ENCODE data around the gene NAT16. TPM values are rescaled to one million over a fixed set of nuclear protein-coding genes. Genes with fewer than 3 reads are reported as not detected.

Gene NAT16
- total and polyA plus RNA-seq, 10 of the 15 experiments (the other 5 are each of a cell fraction or from before 2014, with no cell fraction given), result not detected

DNA sequence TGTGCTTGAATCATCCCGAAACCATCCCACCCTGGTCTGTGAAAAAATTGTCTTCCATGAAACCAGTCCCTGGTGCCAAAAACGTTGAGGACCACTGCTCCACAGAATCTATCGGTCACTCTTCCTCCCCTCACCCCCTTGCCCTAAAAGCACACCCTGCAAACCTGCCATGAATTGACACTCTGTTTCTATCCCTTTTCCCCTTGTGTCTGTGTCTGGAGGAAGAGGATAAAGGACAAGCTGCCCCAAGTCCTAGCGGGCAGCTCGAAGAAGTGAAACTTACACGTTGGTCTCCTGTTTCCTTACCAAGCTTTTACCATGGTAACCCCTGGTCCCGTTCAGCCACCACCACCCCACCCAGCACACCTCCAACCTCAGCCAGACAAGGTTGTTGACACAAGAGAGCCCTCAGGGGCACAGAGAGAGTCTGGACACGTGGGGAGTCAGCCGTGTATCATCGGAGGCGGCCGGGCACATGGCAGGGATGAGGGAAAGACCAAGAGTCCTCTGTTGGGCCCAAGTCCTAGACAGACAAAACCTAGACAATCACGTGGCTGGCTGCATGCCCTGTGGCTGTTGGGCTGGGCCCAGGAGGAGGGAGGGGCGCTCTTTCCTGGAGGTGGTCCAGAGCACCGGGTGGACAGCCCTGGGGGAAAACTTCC, 54.0 kb downstream of the NAT16 start (continued):
- TF ChIP-seq, protein P1, sequence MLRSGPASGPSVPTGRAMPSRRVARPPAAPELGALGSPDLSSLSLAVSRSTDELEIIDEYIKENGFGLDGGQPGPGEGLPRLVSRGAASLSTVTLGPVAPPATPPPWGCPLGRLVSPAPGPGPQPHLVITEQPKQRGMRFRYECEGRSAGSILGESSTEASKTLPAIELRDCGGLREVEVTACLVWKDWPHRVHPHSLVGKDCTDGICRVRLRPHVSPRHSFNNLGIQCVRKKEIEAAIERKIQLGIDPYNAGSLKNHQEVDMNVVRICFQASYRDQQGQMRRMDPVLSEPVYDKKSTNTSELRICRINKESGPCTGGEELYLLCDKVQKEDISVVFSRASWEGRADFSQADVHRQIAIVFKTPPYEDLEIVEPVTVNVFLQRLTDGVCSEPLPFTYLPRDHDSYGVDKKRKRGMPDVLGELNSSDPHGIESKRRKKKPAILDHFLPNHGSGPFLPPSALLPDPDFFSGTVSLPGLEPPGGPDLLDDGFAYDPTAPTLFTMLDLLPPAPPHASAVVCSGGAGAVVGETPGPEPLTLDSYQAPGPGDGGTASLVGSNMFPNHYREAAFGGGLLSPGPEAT (IDR thresholded peaks at IDR 0.05; ENCODE audit: low read depth), result 0 out of 2 replicates have a peak, but pooled peaks have one; percentile 22
- TF ChIP-seq, protein P2, sequence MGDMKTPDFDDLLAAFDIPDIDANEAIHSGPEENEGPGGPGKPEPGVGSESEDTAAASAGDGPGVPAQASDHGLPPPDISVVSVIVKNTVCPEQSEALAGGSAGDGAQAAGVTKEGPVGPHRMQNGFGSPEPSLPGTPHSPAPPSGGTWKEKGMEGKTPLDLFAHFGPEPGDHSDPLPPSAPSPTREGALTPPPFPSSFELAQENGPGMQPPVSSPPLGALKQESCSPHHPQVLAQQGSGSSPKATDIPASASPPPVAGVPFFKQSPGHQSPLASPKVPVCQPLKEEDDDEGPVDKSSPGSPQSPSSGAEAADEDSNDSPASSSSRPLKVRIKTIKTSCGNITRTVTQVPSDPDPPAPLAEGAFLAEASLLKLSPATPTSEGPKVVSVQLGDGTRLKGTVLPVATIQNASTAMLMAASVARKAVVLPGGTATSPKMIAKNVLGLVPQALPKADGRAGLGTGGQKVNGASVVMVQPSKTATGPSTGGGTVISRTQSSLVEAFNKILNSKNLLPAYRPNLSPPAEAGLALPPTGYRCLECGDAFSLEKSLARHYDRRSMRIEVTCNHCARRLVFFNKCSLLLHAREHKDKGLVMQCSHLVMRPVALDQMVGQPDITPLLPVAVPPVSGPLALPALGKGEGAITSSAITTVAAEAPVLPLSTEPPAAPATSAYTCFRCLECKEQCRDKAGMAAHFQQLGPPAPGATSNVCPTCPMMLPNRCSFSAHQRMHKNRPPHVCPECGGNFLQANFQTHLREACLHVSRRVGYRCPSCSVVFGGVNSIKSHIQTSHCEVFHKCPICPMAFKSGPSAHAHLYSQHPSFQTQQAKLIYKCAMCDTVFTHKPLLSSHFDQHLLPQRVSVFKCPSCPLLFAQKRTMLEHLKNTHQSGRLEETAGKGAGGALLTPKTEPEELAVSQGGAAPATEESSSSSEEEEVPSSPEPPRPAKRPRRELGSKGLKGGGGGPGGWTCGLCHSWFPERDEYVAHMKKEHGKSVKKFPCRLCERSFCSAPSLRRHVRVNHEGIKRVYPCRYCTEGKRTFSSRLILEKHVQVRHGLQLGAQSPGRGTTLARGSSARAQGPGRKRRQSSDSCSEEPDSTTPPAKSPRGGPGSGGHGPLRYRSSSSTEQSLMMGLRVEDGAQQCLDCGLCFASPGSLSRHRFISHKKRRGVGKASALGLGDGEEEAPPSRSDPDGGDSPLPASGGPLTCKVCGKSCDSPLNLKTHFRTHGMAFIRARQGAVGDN (IDR thresholded peaks at IDR 0.05), result peak; percentile 77
- TF ChIP-seq IRF4 (IDR thresholded peaks at IDR 0.05; ENCODE audit: low read depth, low read length), result 0 out of 2 replicates have a peak, but pooled peaks have one; percentile 34
- TF ChIP-seq SMAD5 (IDR thresholded peaks at IDR 0.05; ENCODE audit: low read depth), result no peak
- peak in 1 of 2 experiments; percentile 13; a peak in 1 of 4 replicates for TF ChIP-seq ETV6 (conservative IDR thresholded peaks at IDR 0.05 in 1 of 2, IDR thresholded peaks at IDR 0.05 in 1 of 2; ENCODE audit: borderline replicate concordance in 1 of 2, low read depth in 1 of 2)
- no peak for TF ChIP-seq POLR2A (IDR thresholded peaks at IDR 0.05; ENCODE audit: low read depth, low read length)
- no peak for TF ChIP-seq HDAC2 (IDR thresholded peaks at IDR 0.05)
- TF ChIP-seq MEF2B (IDR thresholded peaks at IDR 0.05; ENCODE audit: partially characterized antibody, poor library complexity, severe bottlenecking), result peak; percentile 35
- no peak for TF ChIP-seq GABPA (IDR thresholded peaks at IDR 0.05; ENCODE audit: low read depth)
- TF ChIP-seq ZNF274 (IDR thresholded peaks at IDR 0.05; ENCODE audit: insufficient read depth, insufficient read length), result no peak
- TF ChIP-seq IKZF2 (IDR thresholded peaks at IDR 0.05), result peak; percentile 80 to 84
- TF ChIP-seq DPF2 (IDR thresholded peaks at IDR 0.05), result peak; percentile 73; the same call in 1 of the 2 replicates
- TF ChIP-seq EP300 (IDR thresholded peaks at IDR 0.05; ENCODE audit: borderline replicate concordance in 1 of 2, control insufficient read depth in 1 of 2, low read depth in 2 of 2, low read length in 2 of 2), result peak in 1 of 2 experiments; percentile 41; a peak in 1 of 4 replicates
- TF ChIP-seq SPI1 (IDR thresholded peaks at IDR 0.05; ENCODE audit: borderline replicate concordance, insufficient read depth, low read depth, low read length), result peak; percentile 90
- no peak for TF ChIP-seq NFYA (IDR thresholded peaks at IDR 0.05; ENCODE audit: borderline replicate concordance, low read depth, low read length)
- peak; percentile 29 to 82; a peak in 3 of 4 replicates for TF ChIP-seq BHLHE40 (IDR thresholded peaks at IDR 0.05; ENCODE audit: borderline replicate concordance in 1 of 2, low read depth in 2 of 2, low read length in 1 of 2)
- no peak for TF ChIP-seq CBX3 (IDR thresholded peaks at IDR 0.05; ENCODE audit: borderline replicate concordance, low read depth)
- peak; percentile 33 for TF ChIP-seq EED (IDR thresholded peaks at IDR 0.05; ENCODE audit: low read depth)
- TF ChIP-seq BMI1 (IDR thresholded peaks at IDR 0.05; ENCODE audit: borderline replicate concordance), result peak; percentile 57; the same call in 1 of the 2 replicates
- peak; percentile 47; the same call in 1 of the 2 replicates for TF ChIP-seq FOXK2 (IDR thresholded peaks at IDR 0.05)
- TF ChIP-seq MTA2 (IDR thresholded peaks at IDR 0.05; ENCODE audit: low read depth), result 0 out of 2 replicates have a peak, but pooled peaks have one; percentile 25

Measured in GM12878 (cell line).